NT2/D1 (cell line): ENCODE data around the gene INSC.

Source experiments
- DNase-seq: peaks from one replicate; pipeline ENCODE4 v3.0.0-alpha.2; 2011; ENCODE audit warnings: low read depth, low spot score
- H3K27me3 ChIP-seq: 2 replicates; pipeline ENCODE4 v1.6.0; 2011; ENCODE audit warnings: mild to moderate bottlenecking; ENCODE audit not compliant: insufficient read length, insufficient read depth
- H3K36me3 ChIP-seq: 2 replicates; pipeline ENCODE4 v1.6.1; 2011; ENCODE audit warnings: mild to moderate bottlenecking, low read length, mixed read lengths; ENCODE audit not compliant: insufficient read depth, insufficient read length
- H3K4me1 ChIP-seq: 2 replicates; pipeline ENCODE4 v1.5.1; 2011; ENCODE audit not compliant: insufficient read depth, insufficient read length
- H3K4me3 ChIP-seq: 2 replicates; pipeline ENCODE4 v1.5.1; 2011; ENCODE audit warnings: low read depth; ENCODE audit not compliant: insufficient read length
- H3K9ac ChIP-seq: 2 replicates; pipeline ENCODE4 v1.6.0; 2011; ENCODE audit warnings: low read depth; ENCODE audit not compliant: insufficient read length
- H3K9me3 ChIP-seq: 2 replicates; pipeline ENCODE4 v1.5.1; 2011; ENCODE audit warnings: mild to moderate bottlenecking, low read length; ENCODE audit not compliant: insufficient read depth
- SUZ12 ChIP-seq: IDR thresholded peaks from 2 replicates; pipeline ENCODE4 v1.6.1; 2011; ENCODE audit not compliant: insufficient read length, insufficient read depth; ENCODE audit errors: extremely low read depth
- YY1 ChIP-seq: IDR thresholded peaks from 2 replicates; pipeline ENCODE4 v1.6.1; 2011; ENCODE audit not compliant: insufficient read length, insufficient read depth
- ZNF274 ChIP-seq: IDR thresholded peaks from 2 replicates; pipeline ENCODE4 v1.6.1; 2011; ENCODE audit warnings: mild to moderate bottlenecking, low read depth, low read length

Gene INSC

DNA sequence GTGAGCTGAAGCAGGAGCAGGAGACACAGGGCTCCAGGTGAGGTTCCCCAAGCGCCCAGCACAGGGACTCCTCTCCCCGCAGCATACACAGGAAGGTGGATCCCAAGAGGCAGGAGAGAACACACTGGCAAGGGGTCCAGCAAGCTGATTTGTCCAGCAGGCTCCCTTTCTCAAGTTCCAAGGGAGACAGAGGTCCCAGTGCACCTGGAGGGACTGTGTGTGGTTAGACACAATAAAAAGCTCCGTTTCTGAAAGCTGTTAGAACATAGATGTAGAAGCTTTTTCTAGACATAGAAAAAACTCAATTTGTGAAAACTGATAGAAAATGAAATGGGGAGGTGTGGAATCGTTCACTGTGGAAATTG lies 39.6 kb upstream of the INSC start:
- Histone ChIP-seq H3K27me3 (peaks cover 31% of the 10 kb centered on the region), H3K4me3 (no peak overlapping the region), H3K9me3 (no peaks in the 10 kb centered on the region; the same call in 1 of the 2 replicates), H3K9ac (no peak overlapping the region), H3K36me3 (no peaks in the 10 kb centered on the region), H3K4me1 (no peaks in the 10 kb centered on the region)
- TF ChIP-seq YY1, result no peak
- no peak for TF ChIP-seq ZNF274
- no peak for TF ChIP-seq SUZ12
- DNase-seq, result no peak

DNA sequence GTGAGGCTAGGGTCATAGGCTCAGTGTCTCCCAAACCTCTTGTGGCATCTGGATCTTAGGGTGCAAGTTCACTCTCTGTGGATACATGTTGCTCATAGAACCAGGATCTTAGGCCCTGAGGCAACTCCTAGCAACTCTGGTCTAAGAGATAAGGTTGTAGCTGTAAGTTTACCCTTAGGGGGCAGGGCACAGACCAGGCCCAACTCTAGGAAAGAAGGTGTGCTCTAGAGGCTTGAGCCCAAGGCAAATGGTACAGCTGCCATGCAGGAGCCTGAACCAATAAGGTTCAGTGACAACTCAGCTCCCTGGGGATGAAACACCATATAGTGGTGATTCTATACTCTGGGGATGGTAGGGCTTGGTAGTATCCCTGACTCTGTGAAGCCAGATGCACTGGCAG lies 23.5 kb upstream of the INSC start:
- Histone ChIP-seq H3K9me3 (no peaks in the 10 kb centered on the region), H3K9ac (no peak overlapping the region), H3K36me3 (no peaks in the 10 kb centered on the region), H3K4me1 (no peaks in the 10 kb centered on the region), H3K27me3 (no peaks in the 10 kb centered on the region), H3K4me3 (no peak overlapping the region)
- no peak for DNase-seq
- no peak for TF ChIP-seq ZNF274

DNA sequence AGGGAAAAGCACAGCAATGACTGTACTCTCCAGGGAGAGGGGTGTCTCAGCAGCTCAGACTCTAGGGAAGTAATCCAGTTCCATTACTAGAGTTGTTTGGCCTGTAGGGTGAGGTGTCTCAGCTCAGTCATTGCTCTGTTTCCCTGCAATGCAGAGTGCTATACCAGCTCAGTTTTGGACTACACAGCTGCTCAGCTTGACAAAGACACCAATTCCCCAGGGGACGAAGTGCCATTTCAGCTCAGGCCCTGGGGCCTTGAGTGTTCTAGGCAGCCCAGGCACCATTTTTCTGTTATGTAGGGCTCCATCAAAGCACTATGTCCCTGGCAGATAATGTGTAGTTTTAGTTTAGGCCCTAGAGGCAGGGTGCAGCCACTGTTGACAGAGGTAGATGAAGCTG lies 23.1 kb upstream of the INSC start:
- no peak for DNase-seq
- Histone ChIP-seq H3K9ac (no peak overlapping the region), H3K4me1 (no peaks in the 10 kb centered on the region), H3K4me3 (no peak overlapping the region), H3K27me3 (no peaks in the 10 kb centered on the region), H3K9me3 (no peaks in the 10 kb centered on the region), H3K36me3 (no peaks in the 10 kb centered on the region)
- TF ChIP-seq ZNF274, result no peak
- no peak for TF ChIP-seq SUZ12
- no peak for TF ChIP-seq YY1

DNA sequence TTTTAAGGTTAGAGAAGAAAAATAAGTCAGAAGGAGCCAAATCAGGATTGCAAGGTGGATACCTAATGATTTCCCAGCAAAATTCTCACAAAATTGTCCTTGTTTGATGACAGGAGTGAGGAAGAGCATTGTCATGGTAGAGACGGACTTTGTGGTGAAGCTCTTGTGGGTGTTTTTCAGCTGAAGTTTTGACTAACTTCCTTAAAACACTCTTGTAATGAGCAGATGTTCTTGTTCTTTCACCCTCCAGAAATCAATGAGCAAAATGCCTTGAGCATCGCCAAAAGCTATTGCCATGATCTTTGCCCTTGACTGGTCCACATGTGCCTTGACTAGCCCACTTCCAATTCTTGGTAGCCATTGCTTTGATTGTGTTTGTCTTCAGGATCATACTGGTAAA lies 21.3 kb upstream of the INSC start:
- Histone ChIP-seq H3K9ac (no peak overlapping the region), H3K4me3 (no peak overlapping the region), H3K9me3 (no peaks in the 10 kb centered on the region), H3K27me3 (no peaks in the 10 kb centered on the region), H3K4me1 (peaks cover 2% of the 10 kb centered on the region), H3K36me3 (no peaks in the 10 kb centered on the region)
- TF ChIP-seq SUZ12 (no peak), YY1 (no peak), ZNF274 (no peak)
- DNase-seq, result no peak

DNA sequence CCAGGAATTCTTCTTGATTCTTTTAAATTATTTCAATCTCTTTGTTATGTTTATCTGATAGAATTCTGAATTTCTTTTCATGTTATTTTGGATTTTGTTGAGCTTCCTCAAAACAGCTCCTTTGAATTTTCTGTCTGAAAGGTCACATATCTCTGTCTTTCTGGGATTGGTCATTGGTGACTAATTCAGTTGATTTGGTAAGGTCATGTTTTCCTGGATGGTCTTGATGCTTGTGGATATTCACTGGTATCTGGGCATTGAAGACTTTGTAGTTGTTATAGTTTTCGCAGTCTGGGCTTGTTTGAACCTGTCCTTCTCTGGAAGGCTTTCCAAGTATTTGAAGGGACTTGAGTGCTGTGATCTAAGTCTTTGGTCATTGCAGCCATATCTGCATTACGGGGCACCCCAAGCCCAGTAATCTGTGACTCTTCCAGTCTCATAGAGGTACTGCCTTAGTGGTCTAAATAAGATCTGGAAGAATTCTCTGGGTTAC lies 18.9 kb upstream of the INSC start:
- DNase-seq, result no peak
- no peaks in the 10 kb centered on the region for H3K27me3 ChIP-seq
- TF ChIP-seq ZNF274, result no peak
- no peak for TF ChIP-seq SUZ12
- no peak for TF ChIP-seq YY1
- no peak overlapping the region for H3K4me3 ChIP-seq
- no peaks in the 10 kb centered on the region for H3K9me3 ChIP-seq
- H3K9ac ChIP-seq, result no peak overlapping the region
- peaks cover 2% of the 10 kb centered on the region for H3K4me1 ChIP-seq
- H3K36me3 ChIP-seq, result no peaks in the 10 kb centered on the region

DNA sequence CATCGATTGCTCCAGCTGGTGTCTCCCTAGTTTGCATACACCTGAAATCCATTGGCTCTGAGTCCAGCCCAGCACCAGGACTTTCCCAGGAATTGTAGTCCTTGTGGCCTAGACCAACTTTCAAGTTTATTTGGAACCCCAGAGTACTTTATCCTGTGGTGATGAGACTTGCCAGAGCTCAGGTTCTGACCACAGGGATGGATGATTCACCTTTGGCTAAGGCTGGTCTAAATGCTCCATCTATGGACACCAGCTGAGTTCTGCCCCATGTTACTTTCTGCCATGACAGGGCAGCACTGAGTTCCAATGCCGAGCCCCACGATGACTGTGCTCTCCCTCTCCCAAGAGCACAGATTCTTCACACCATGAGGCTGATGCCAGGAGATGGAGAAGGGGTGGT lies 17.3 kb upstream of the INSC start:
- TF ChIP-seq YY1 (no peak), ZNF274 (no peak), SUZ12 (no peak)
- no peak for DNase-seq
- Histone ChIP-seq H3K36me3 (no peaks in the 10 kb centered on the region), H3K27me3 (no peaks in the 10 kb centered on the region), H3K9ac (no peak overlapping the region), H3K9me3 (no peaks in the 10 kb centered on the region), H3K4me1 (peaks cover 2% of the 10 kb centered on the region), H3K4me3 (no peak overlapping the region)

DNA sequence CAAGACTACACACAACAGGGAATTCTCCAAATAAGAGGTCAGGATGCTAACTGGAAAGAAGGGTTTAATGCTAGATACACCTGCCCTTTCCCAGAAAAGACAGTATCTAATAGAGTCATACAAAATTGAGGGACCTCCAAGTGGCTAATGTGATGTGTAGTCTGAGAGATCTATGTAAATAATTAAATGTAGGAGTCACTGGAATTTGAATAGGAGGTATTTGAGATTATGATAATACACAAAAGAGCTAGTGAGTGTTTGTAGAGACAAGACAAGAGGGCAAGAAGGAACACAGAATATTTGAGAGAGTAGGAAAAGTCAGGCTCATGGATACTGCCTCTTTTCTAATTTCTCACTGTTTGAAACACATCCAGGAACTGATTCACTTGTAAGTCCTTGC lies 15.5 kb upstream of the INSC start:
- no peaks in the 10 kb centered on the region for H3K9me3 ChIP-seq
- no peak overlapping the region for H3K9ac ChIP-seq
- H3K4me1 ChIP-seq, result peaks cover 2% of the 10 kb centered on the region
- TF ChIP-seq SUZ12, result no peak
- TF ChIP-seq ZNF274, result no peak
- no peak for TF ChIP-seq YY1
- no peaks in the 10 kb centered on the region for H3K27me3 ChIP-seq
- DNase-seq, result no peak
- no peaks in the 10 kb centered on the region for H3K36me3 ChIP-seq
- no peak overlapping the region for H3K4me3 ChIP-seq
